H9 (cell line): ENCODE results near the gene TLE4. TPM values are rescaled to one million over a fixed set of nuclear protein-coding genes. Genes with fewer than 3 reads are reported as not detected.

Experiments
- DNase-seq: peaks from one replicate; pipeline ENCODE4 v3.0.0-alpha.2; 2017
- H2AFZ ChIP-seq: one replicate; pipeline ENCODE4 v1.6.1; 2013; ENCODE audit warnings: mild to moderate bottlenecking, low read length, control low read depth, moderate library complexity
- H2AK5ac ChIP-seq: 2 replicates; pipeline ENCODE4 v1.6.1; 2013; ENCODE audit warnings: low read length, control low read depth, mixed read lengths; ENCODE audit not compliant: insufficient read length
- H2BK120ac ChIP-seq: one replicate; pipeline ENCODE4 v1.6.1; 2013; ENCODE audit warnings: low read depth, mild to moderate bottlenecking, low read length, control low read depth, inconsistent platforms; ENCODE audit not compliant: poor library complexity, severe bottlenecking
- H2BK12ac ChIP-seq: 2 replicates; pipeline ENCODE4 v1.6.1; 2013; ENCODE audit warnings: low read length, control low read depth, mixed read lengths, low read depth; ENCODE audit not compliant: insufficient read length
- H2BK15ac ChIP-seq: 2 replicates; pipeline ENCODE4 v1.6.1; 2013; ENCODE audit warnings: low read depth, low read length, control low read depth
- H2BK20ac ChIP-seq: one replicate; pipeline ENCODE4 v1.6.1; 2013; ENCODE audit warnings: low read depth, mild to moderate bottlenecking, low read length, control low read depth, inconsistent platforms; ENCODE audit not compliant: poor library complexity, severe bottlenecking
- H2BK5ac ChIP-seq: 2 replicates; pipeline ENCODE4 v1.6.1; 2013; ENCODE audit warnings: low read length, control low read depth, mixed read lengths; ENCODE audit not compliant: insufficient read length
- H3K14ac ChIP-seq: 2 replicates; pipeline ENCODE4 v1.6.1; 2013; ENCODE audit warnings: low read length, control low read depth; ENCODE audit not compliant: insufficient read depth
- H3K18ac ChIP-seq: 2 replicates; pipeline ENCODE4 v1.6.1; 2013; ENCODE audit warnings: low read depth, mild to moderate bottlenecking, mixed read lengths, low read length, control low read depth; ENCODE audit not compliant: insufficient read length
- H3K23ac ChIP-seq: 2 replicates; pipeline ENCODE4 v1.6.1; 2013; ENCODE audit warnings: low read length, control low read depth, mixed read lengths, low read depth; ENCODE audit not compliant: insufficient read length
- H3K23me2 ChIP-seq: 2 replicates; pipeline ENCODE4 v1.6.1; 2013; ENCODE audit warnings: low read depth, mild to moderate bottlenecking, mixed read lengths, low read length, control low read depth; ENCODE audit not compliant: insufficient read length, poor library complexity, severe bottlenecking
- H3K27ac ChIP-seq: 2 replicates; pipeline ENCODE4 v1.5.1; 2013; ENCODE audit warnings: low read length, control low read depth, mixed read lengths, low read depth; ENCODE audit not compliant: insufficient read length
- H3K27me3 ChIP-seq: 2 replicates; pipeline ENCODE4 v1.6.1; 2013; ENCODE audit warnings: low read length, control low read depth, inconsistent platforms; ENCODE audit not compliant: insufficient read depth
- H3K4ac ChIP-seq: 2 replicates; pipeline ENCODE4 v1.6.1; 2013; ENCODE audit warnings: low read depth, mild to moderate bottlenecking, control low read depth, inconsistent platforms, low read length, moderate library complexity
- H3K4me1 ChIP-seq: 2 replicates; pipeline ENCODE4 v1.6.1; 2013; ENCODE audit warnings: low read length, control low read depth, inconsistent platforms; ENCODE audit not compliant: insufficient read depth
- H3K4me2 ChIP-seq: 2 replicates; pipeline ENCODE4 v1.6.1; 2013; ENCODE audit warnings: low read length, control low read depth, mixed read lengths; ENCODE audit not compliant: insufficient read length, insufficient read depth
- H3K56ac ChIP-seq: 2 replicates; pipeline ENCODE4 v1.6.1; 2013; ENCODE audit warnings: low read depth, mild to moderate bottlenecking, mixed read lengths, low read length, control low read depth; ENCODE audit not compliant: insufficient read length
- H3K79me1 ChIP-seq: 2 replicates; pipeline ENCODE4 v1.6.1; 2013; ENCODE audit warnings: low read depth, mild to moderate bottlenecking, moderate library complexity, low read length, control low read depth, inconsistent platforms; ENCODE audit not compliant: insufficient read depth, poor library complexity, severe bottlenecking
- H3K79me2 ChIP-seq: 2 replicates; pipeline ENCODE4 v1.6.1; 2013; ENCODE audit warnings: low read length, control low read depth, inconsistent platforms; ENCODE audit not compliant: insufficient read depth
- H3K9ac ChIP-seq: 2 replicates; pipeline ENCODE4 v1.6.1; 2013; ENCODE audit warnings: low read length, control low read depth, mixed read lengths; ENCODE audit not compliant: insufficient read length; ENCODE audit errors: extremely low read depth
- H3K9me3 ChIP-seq: one replicate; pipeline ENCODE4 v1.6.1; 2013; ENCODE audit warnings: low read depth, low read length, inconsistent platforms; ENCODE audit not compliant: control insufficient read depth
- H3T11ph ChIP-seq: one replicate; pipeline ENCODE4 v1.6.1; 2013; ENCODE audit warnings: mild to moderate bottlenecking, low read length, control low read depth, inconsistent platforms
- H4K20me1 ChIP-seq: one replicate; pipeline ENCODE4 v1.6.1; 2013; ENCODE audit not compliant: control insufficient read depth, insufficient read length, insufficient read depth
- H4K5ac ChIP-seq: 2 replicates; pipeline ENCODE4 v1.6.1; 2013; ENCODE audit warnings: low read depth, mild to moderate bottlenecking, mixed read lengths, low read length, control low read depth; ENCODE audit not compliant: insufficient read length
- H4K8ac ChIP-seq: replicated peaks from 2 replicates; pipeline ENCODE4 v1.6.1; 2013; ENCODE audit warnings: low read length, control low read depth, mixed read lengths, low read depth; ENCODE audit not compliant: insufficient read length
- H4K91ac ChIP-seq: 2 replicates; pipeline ENCODE4 v1.6.1; 2013; ENCODE audit warnings: low read depth, mild to moderate bottlenecking, moderate library complexity, mixed read lengths, low read length, control low read depth; ENCODE audit not compliant: insufficient read length
- H3K27ac Mint-ChIP-seq, 3 experiments: 2 replicates in 2 of 3; 3 replicates in 1 of 3; pipeline ENCODE4 v1.8.0; 2020 to 2021; ENCODE audit warnings: mixed read lengths in 3 of 3, mild to moderate bottlenecking in 1 of 3, moderate library complexity in 1 of 3
- H3K27me3 Mint-ChIP-seq: 2 replicates; pipeline ENCODE4 v1.8.0; 2021; ENCODE audit warnings: low read depth, mild to moderate bottlenecking, moderate library complexity, mixed read lengths
- H3K36me3 Mint-ChIP-seq, 3 experiments: 2 replicates in 2 of 3; 3 replicates in 1 of 3; pipeline ENCODE4 v1.8.0; 2020 to 2021; ENCODE audit warnings: low read depth in 3 of 3, mixed read lengths in 3 of 3; ENCODE audit not compliant: insufficient read depth in 1 of 3
- H3K4me1 Mint-ChIP-seq, 2 experiments: 2 replicates each; pipeline ENCODE4 v1.8.0; 2020; ENCODE audit warnings: mixed read lengths in 2 of 2
- H3K4me3 Mint-ChIP-seq, 2 experiments: 2 replicates in 1 of 2; 3 replicates in 1 of 2; pipeline ENCODE4 v1.8.0; 2020 to 2021; ENCODE audit warnings: mild to moderate bottlenecking in 2 of 2, mixed read lengths in 2 of 2, moderate library complexity in 1 of 2
- H3K9me3 Mint-ChIP-seq, 2 experiments: 2 replicates in 1 of 2; 3 replicates in 1 of 2; pipeline ENCODE4 v1.8.0; 2020; ENCODE audit warnings: mild to moderate bottlenecking in 2 of 2, mixed read lengths in 2 of 2, moderate library complexity in 1 of 2
- WGBS: extraction: QIAGEN DNeasy Blood & Tissue Kit; methylation state at CpG from one replicate; pipeline ENCODE4 v1.1.7; 2013; ENCODE audit warnings: missing lambda C conversion rate, low lambda C conversion rate, mixed read lengths; ENCODE audit not compliant: insufficient read length; ENCODE audit errors: extremely low coverage; 5-methylcytosine and 5-hydroxymethylcytosine counted together
- total RNA-seq: library from RNA; stranded (reverse); gene quantifications from 2 replicates; pipeline ENCODE4 v1.2.1, GENCODE V29; 2021
- TF ChIP-seq, protein P1 (sequence below): fragments of 200-600 bp; sonication (generic); conservative IDR thresholded peaks from 3 replicates; pipeline ENCODE4 v1.8.0; 2021; ENCODE audit warnings: antibody characterized with exemption, mild to moderate bottlenecking

TLE4 gene
- total RNA-seq, 1 experiment from 2014 or later, result 35.1 TPM

DNA sequence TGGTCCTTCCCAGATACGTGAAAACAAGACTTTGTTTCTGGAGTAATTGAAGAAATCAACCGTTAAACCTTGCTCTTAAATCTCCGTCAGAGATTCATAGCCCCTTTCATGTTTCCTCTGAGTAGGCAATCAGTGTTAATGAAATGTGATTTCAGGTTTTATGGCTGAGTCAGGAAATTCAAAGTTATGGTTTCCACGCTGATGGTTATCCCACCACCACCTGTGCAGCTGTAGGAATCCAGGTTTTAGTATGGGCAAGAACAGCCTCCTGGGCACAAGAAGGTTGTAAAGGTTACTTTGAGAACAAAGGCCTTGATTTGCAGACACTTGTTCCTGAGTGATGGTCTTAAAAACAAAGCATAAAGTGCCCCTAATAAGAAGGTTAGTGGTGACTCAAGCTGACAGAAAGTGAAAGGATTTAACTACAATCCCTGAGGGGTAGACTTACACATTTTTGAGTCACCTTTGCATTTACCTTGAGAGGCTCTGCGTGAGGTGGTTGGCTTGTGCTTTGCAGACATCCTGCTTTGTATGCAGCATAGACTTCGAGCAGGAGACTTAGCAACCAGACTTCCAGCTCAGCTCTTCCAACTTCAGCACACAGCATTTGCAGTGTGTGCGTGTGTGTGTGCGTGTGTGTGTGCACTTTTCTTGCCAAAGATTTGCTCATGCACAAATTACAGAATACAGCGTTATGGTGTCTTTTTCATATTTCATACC is 159.6 kb downstream of the TLE4 start:
- Histone ChIP-seq H3K27ac (no peak overlapping the region), H3K79me1 (no peaks in the 10 kb centered on the region), H3K4me1 (no peaks in the 10 kb centered on the region), H2BK12ac (no peak overlapping the region), H3K9ac (no peak overlapping the region), H3K56ac (no peak overlapping the region), H2AK5ac (no peak overlapping the region), H3K4ac (no peak overlapping the region), H2BK15ac (no peak overlapping the region), H3T11ph (no peak overlapping the region), H3K23ac (no peak overlapping the region), H3K14ac (no peak overlapping the region), H4K5ac (no peak overlapping the region), H3K9me3 (no peaks in the 10 kb centered on the region), H2BK20ac (no peak overlapping the region), H2BK120ac (no peak overlapping the region), H4K91ac (no peak overlapping the region), H2AFZ (no peak overlapping the region), H3K4me2 (no peak overlapping the region), H4K8ac (no peak overlapping the region), H3K18ac (no peak overlapping the region), H4K20me1 (no peaks in the 10 kb centered on the region), H3K23me2 (no peaks in the 10 kb centered on the region), H2BK5ac (no peak overlapping the region), H3K27me3 (no peaks in the 10 kb centered on the region), H3K79me2 (no peaks in the 10 kb centered on the region)
- Mint-ChIP-seq H3K4me1 (peaks cover 0 to under 1% of the 10 kb centered on the region in 2 experiments; a peak in 2 of 4 replicates), H3K9me3 (peaks cover 3 to 4% of the 10 kb centered on the region in 2 experiments; a peak in 2 of 5 replicates), H3K27ac (no peak overlapping the region), H3K4me3 (no peak overlapping the region), H3K36me3 (peaks cover 8 to 29% (median 11%) of the 10 kb centered on the region in 3 experiments), H3K27me3 (no peaks in the 10 kb centered on the region)
- TF ChIP-seq, protein P1, sequence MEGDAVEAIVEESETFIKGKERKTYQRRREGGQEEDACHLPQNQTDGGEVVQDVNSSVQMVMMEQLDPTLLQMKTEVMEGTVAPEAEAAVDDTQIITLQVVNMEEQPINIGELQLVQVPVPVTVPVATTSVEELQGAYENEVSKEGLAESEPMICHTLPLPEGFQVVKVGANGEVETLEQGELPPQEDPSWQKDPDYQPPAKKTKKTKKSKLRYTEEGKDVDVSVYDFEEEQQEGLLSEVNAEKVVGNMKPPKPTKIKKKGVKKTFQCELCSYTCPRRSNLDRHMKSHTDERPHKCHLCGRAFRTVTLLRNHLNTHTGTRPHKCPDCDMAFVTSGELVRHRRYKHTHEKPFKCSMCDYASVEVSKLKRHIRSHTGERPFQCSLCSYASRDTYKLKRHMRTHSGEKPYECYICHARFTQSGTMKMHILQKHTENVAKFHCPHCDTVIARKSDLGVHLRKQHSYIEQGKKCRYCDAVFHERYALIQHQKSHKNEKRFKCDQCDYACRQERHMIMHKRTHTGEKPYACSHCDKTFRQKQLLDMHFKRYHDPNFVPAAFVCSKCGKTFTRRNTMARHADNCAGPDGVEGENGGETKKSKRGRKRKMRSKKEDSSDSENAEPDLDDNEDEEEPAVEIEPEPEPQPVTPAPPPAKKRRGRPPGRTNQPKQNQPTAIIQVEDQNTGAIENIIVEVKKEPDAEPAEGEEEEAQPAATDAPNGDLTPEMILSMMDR, result no peak
- no CpG with 5 or more reads among the region's 9 CpGs for WGBS
- no peak for DNase-seq
